ENCODE measurements around the gene COL23A1.

DNA sequence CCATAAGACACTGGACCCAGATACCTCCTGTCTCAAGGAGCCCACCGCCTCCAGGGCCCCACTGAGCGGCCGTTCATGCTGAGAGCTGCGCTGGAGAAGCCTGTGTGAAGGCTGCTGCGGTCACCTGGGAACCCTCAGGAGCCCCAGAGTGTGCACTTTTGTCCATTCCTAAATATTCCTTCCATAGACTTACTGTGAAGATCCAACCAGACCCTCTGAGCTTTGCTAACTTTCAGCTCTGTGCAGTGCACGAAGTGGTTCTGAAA is 119.5 kb downstream of the COL23A1 start:
- no peak for TF ChIP-seq ZNF707 (tag by site-specific recombination; IDR thresholded peaks at IDR 0.05)
- TF ChIP-seq, protein P1, sequence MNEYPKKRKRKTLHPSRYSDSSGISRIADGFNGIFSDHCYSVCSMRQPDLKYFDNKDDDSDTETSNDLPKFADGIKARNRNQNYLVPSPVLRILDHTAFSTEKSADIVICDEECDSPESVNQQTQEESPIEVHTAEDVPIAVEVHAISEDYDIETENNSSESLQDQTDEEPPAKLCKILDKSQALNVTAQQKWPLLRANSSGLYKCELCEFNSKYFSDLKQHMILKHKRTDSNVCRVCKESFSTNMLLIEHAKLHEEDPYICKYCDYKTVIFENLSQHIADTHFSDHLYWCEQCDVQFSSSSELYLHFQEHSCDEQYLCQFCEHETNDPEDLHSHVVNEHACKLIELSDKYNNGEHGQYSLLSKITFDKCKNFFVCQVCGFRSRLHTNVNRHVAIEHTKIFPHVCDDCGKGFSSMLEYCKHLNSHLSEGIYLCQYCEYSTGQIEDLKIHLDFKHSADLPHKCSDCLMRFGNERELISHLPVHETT (tag by site-specific recombination; IDR thresholded peaks at IDR 0.05) = no peak
- TF ChIP-seq, protein P2, sequence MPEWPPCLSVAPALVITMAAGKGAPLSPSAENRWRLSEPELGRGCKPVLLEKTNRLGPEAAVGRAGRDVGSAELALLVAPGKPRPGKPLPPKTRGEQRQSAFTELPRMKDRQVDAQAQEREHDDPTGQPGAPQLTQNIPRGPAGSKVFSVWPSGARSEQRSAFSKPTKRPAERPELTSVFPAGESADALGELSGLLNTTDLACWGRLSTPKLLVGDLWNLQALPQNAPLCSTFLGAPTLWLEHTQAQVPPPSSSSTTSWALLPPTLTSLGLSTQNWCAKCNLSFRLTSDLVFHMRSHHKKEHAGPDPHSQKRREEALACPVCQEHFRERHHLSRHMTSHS (tag by site-specific recombination; IDR thresholded peaks at IDR 0.05) = no peak

All from HEK293 (cell line).